ENCODE data around the gene C7orf57. TPM values are rescaled to one million over a fixed set of nuclear protein-coding genes. Genes with fewer than 3 reads are reported as not detected.
A peak's percentile ranks its signal among the peaks of the same experiment; 100 is the strongest.

Gene C7orf57
- total RNA-seq (not detected in 2 replicates), polyA plus RNA-seq (not detected in 2 replicates), polyA minus RNA-seq (not detected in 2 replicates), Bru-seq, nascent RNA (percentile 9 among the genes with signal in this experiment), BruChase-seq, experiment 1, labeled RNA remaining after a 6-hour chase (not detected), BruChase-seq, experiment 2, labeled RNA remaining after a 2-hour chase (percentile 7 among the genes with signal in this experiment)
- 0.04 and 0.14 TPM in 2 replicates for polyA plus RNA-seq (2011; cell fraction: cytosol; rRNA removed)
- not detected in 2 replicates for polyA plus RNA-seq (2011; cell fraction: nucleus; rRNA removed)
- polyA plus RNA-seq (2012) = not detected in 2 replicates
- polyA minus RNA-seq (2011; cell fraction: cytosol; rRNA and poly(A)+ RNA removed) = not detected
- polyA minus RNA-seq (2011; cell fraction: nucleus; rRNA and poly(A)+ RNA removed) = not detected in 2 replicates
- long read RNA-seq, partial matches to known transcripts = 1 of 1 reads
- long read RNA-seq, other reads (novel, unspliced or antisense) = 0 of 1 reads

GRCh38 chr7:48035301-48035966, at the start of gene C7orf57:
Gene C7orf57 (plus strand): TSS chr7:48035543. CDS start chr7:48036309, 766 bp downstream.
- Histone ChIP-seq H3K9me1 (replicated peaks; ENCODE audit: control insufficient read depth, extremely low read depth, insufficient read depth, low read length) (no peaks in the 10 kb centered on the region), H3K27ac (ENCODE audit: insufficient read depth, low read depth, low read length) (no peak within 1 kb of the TSS), H3K27me3 (ENCODE audit: control insufficient read depth in 2 of 2, insufficient read depth in 2 of 2, low read length in 2 of 2) (peaks cover 16 to 26% of the 10 kb centered on the region in 2 experiments), H3K79me2 (ENCODE audit: control insufficient read depth, insufficient read depth, low read length) (no peaks in the 10 kb centered on the region), H3K36me3 (ENCODE audit: control insufficient read depth in 2 of 2, extremely low read depth in 1 of 2, insufficient read depth in 2 of 2, low read length in 2 of 2) (no peaks in the 10 kb centered on the region), H4K20me1 (replicated peaks; ENCODE audit: control insufficient read depth, extremely low read depth, insufficient read depth, low read length) (no peaks in the 10 kb centered on the region), H3K9ac (replicated peaks; ENCODE audit: extremely low read depth, insufficient read depth, low read length) (peak within 1 kb of the TSS; percentile 32), H3K4me1 (ENCODE audit: control insufficient read depth, extremely low read depth, insufficient read depth, low read length) (peaks cover 6% of the 10 kb centered on the region), H3K9me3 (replicated peaks; ENCODE audit: control insufficient read depth, insufficient read depth, low read length) (no peaks in the 10 kb centered on the region), H3K4me3 (replicated peaks in 1 of 3; ENCODE audit: insufficient read depth in 1 of 3, low read depth in 1 of 3, low read length in 3 of 3) (peak within 1 kb of the TSS; percentile 19 to 51 (median 43)), H3K4me2 (ENCODE audit: insufficient read depth, low read length) (peak within 1 kb of the TSS; percentile 62), H2AFZ (ENCODE audit: low read depth, low read length) (peak within 1 kb of the TSS; percentile 46)
- FAIRE-seq = peak; percentile 81
- ChIA-PET CTCF (interaction anchor here (1.2 to 5.0 kb wide), 6 partner anchors 9 to 75 kb away, joined by 3 to 25 read pairs (median 4); no protein-coding TSS in a partner anchor), POLR2A (no interaction called here)
- dilution Hi-C loops (cut with MboI; ENCODE audit: extremely low pct_ligation_motif_present, low sequenced_read_pairs) (no loop called here), intact Hi-C loops (cut with micrococcal nuclease) (loop anchor here (1.0 to 5.0 kb wide), 4 partner anchors 44 to 88 kb away; partner anchors contain the start of gene PKD1L1)
- BruUV-seq (replicated peaks) = no TSS peak
- TF ChIP-seq CTCF (IDR thresholded peaks at IDR 0.05; ENCODE audit: extremely low read depth in 1 of 2, insufficient read depth in 1 of 2, low read depth in 1 of 2, low read length in 2 of 2) (peak in 1 of 2 donors; percentile 37), FOS (IDR thresholded peaks at IDR 0.05; ENCODE audit: borderline replicate concordance, insufficient read depth, low read length) (no peak)
- peak; percentile 85 for DNase-seq (ENCODE audit: low read depth, low spot score)
